ENCODE data around the gene SKAP2. TPM values are rescaled to one million over a fixed set of nuclear protein-coding genes. Genes with fewer than 3 reads are reported as not detected.

Gene SKAP2
- polyA plus RNA-seq, 1 of the 3 experiments (the other 2 are of a cell fraction): 0.69 TPM

DNA sequence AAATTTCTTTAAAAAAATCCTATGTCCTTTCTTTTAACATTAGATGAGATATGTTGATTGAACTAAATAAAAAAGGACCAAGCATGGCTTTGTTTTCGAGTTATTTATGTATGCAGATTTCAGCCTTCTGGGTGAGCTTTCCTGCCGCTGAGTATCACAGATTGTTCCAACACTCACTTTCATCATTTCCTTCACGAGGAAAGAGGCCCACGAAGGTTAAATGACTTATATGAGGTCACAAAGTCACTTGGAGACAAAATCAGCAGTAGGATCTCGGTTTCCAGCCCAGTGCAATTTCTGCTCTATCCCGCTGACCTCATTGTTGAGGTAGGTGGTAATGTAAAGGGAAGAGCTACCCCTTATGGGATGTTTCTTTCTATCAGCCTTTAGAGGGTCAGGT lies 226.8 kb downstream of the SKAP2 start:
- H3K4me1 ChIP-seq (ENCODE audit: control insufficient read depth in 1 of 2, insufficient read depth in 2 of 2, low read depth in 1 of 2, low read length in 1 of 2): no peaks in the 10 kb centered on the region
- H3K36me3 ChIP-seq (replicated peaks in 1 of 2; ENCODE audit: control insufficient read depth in 1 of 2, insufficient read depth in 2 of 2, low read length in 1 of 2): no peaks in the 10 kb centered on the region
- H3K4me3 ChIP-seq (ENCODE audit: low read depth in 2 of 2, low read length in 1 of 2): no peak overlapping the region
- H2AFZ ChIP-seq (ENCODE audit: low read depth): no peak overlapping the region
- no peak overlapping the region for H3K4me2 ChIP-seq
- DNase-seq: no peak
- H3K27me3 ChIP-seq (ENCODE audit: insufficient read depth): no peaks in the 10 kb centered on the region
- TF ChIP-seq TEAD4 (IDR thresholded peaks at IDR 0.05; ENCODE audit: borderline replicate concordance, insufficient read depth) (no peak), YY1 (IDR thresholded peaks at IDR 0.05; ENCODE audit: low read depth) (no peak), POLR2AphosphoS5 (IDR thresholded peaks at IDR 0.05; ENCODE audit: low read depth, low read length) (no peak)
- ChIA-PET CTCF (no interaction called here), POLR2A (no interaction called here)
- H3K9me3 ChIP-seq: no peaks in the 10 kb centered on the region
- H3K9me2 ChIP-seq: no peaks in the 10 kb centered on the region
- H3K27ac ChIP-seq (ENCODE audit: low read depth in 2 of 2, low read length in 1 of 2): no peak overlapping the region
- no peak overlapping the region for H3K9ac ChIP-seq
- WGBS (ENCODE audit: low lambda C conversion rate): 32% methylated on average over 6 of the region's 6 CpGs
- no peaks in the 10 kb centered on the region for H4K20me1 ChIP-seq (ENCODE audit: insufficient read depth)
- H3K79me2 ChIP-seq (ENCODE audit: insufficient read depth): no peaks in the 10 kb centered on the region
- no peaks in the 10 kb centered on the region for H3F3A ChIP-seq (replicated peaks; ENCODE audit: insufficient read depth)

DNA sequence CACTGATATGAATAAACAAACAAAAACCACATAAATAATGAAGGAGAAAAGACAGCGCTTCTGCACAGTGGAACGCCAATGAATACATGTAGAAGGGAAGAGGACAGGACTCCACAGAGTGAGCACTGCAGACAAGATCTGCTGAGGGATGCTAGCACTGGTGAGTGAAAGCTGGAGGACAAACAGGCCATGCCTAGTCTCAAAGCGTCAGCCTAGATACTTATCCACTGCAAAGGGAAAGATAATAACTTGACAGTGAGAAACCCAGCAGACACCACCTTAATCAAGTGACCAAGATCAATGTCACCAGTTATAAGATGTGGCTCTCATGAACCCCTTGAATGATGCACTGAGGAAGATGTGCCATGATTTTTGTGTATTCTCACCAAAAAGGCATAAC lies 227.6 kb downstream of the SKAP2 start:
- no peak overlapping the region for H2AFZ ChIP-seq (ENCODE audit: low read depth)
- H3K4me3 ChIP-seq (ENCODE audit: low read depth in 2 of 2, low read length in 1 of 2): no peak overlapping the region
- no peak overlapping the region for H3K9ac ChIP-seq
- no peaks in the 10 kb centered on the region for H3K9me3 ChIP-seq
- WGBS (ENCODE audit: low lambda C conversion rate): 48% methylated on average over 3 of the region's 3 CpGs
- ChIA-PET POLR2A (no interaction called here), CTCF (no interaction called here)
- no peak overlapping the region for H3K4me2 ChIP-seq
- H3F3A ChIP-seq (replicated peaks; ENCODE audit: insufficient read depth): no peaks in the 10 kb centered on the region
- no peak for DNase-seq
- H3K9me2 ChIP-seq: no peaks in the 10 kb centered on the region
- H4K20me1 ChIP-seq (ENCODE audit: insufficient read depth): no peaks in the 10 kb centered on the region
- no peak overlapping the region for H3K27ac ChIP-seq (ENCODE audit: low read depth in 2 of 2, low read length in 1 of 2)
- no peaks in the 10 kb centered on the region for H3K27me3 ChIP-seq (ENCODE audit: insufficient read depth)
- H3K4me1 ChIP-seq (ENCODE audit: control insufficient read depth in 1 of 2, insufficient read depth in 2 of 2, low read depth in 1 of 2, low read length in 1 of 2): no peaks in the 10 kb centered on the region
- no peaks in the 10 kb centered on the region for H3K36me3 ChIP-seq (replicated peaks in 1 of 2; ENCODE audit: control insufficient read depth in 1 of 2, insufficient read depth in 2 of 2, low read length in 1 of 2)
- H3K79me2 ChIP-seq (ENCODE audit: insufficient read depth): no peaks in the 10 kb centered on the region
- TF ChIP-seq NFIC (IDR thresholded peaks at IDR 0.05; ENCODE audit: borderline replicate concordance) (no peak), SMC3 (IDR thresholded peaks at IDR 0.05; ENCODE audit: low read depth, low read length) (no peak)

DNA sequence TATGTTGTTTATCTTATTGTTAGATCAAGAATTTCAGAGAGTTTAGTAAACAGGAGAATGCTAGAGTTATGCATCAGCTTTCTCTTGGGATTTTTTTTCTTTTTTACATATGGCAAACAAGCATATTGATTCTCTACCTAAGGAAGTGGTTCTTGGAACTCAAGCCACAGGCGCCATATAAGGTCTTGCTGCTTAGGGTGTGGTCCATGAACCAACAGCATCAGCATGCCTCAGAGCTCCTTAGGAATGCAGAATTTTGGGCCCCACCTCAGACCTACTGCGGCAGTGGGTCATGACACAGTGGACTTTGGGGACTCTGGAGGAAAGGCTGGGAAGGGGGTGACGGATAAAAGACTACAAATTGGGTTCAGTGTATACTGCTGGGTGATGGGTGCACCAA lies 230.8 kb downstream of the SKAP2 start:
- no peak overlapping the region for H3K4me2 ChIP-seq
- H3K9me2 ChIP-seq: no peaks in the 10 kb centered on the region
- no peaks in the 10 kb centered on the region for H3K36me3 ChIP-seq (replicated peaks in 1 of 2; ENCODE audit: control insufficient read depth in 1 of 2, insufficient read depth in 2 of 2, low read length in 1 of 2)
- H4K20me1 ChIP-seq (ENCODE audit: insufficient read depth): no peaks in the 10 kb centered on the region
- H2AFZ ChIP-seq (ENCODE audit: low read depth): no peak overlapping the region
- ChIA-PET POLR2A (no interaction called here), CTCF (interaction anchor here (1.2 kb wide), 1 partner anchor 18 kb away, joined by 3 read pairs; no protein-coding TSS in a partner anchor)
- no peak for DNase-seq
- H3K79me2 ChIP-seq (ENCODE audit: insufficient read depth): no peaks in the 10 kb centered on the region
- WGBS (ENCODE audit: low lambda C conversion rate): 59% methylated on average over 3 of the region's 3 CpGs
- H3K9me3 ChIP-seq: no peaks in the 10 kb centered on the region
- no peaks in the 10 kb centered on the region for H3K27me3 ChIP-seq (ENCODE audit: insufficient read depth)
- no peak overlapping the region for H3K27ac ChIP-seq (ENCODE audit: low read depth in 2 of 2, low read length in 1 of 2)
- no peaks in the 10 kb centered on the region for H3K4me1 ChIP-seq (ENCODE audit: control insufficient read depth in 1 of 2, insufficient read depth in 2 of 2, low read depth in 1 of 2, low read length in 1 of 2)
- no peak overlapping the region for H3K9ac ChIP-seq
- H3F3A ChIP-seq (replicated peaks; ENCODE audit: insufficient read depth): no peaks in the 10 kb centered on the region
- H3K4me3 ChIP-seq (ENCODE audit: low read depth in 2 of 2, low read length in 1 of 2): no peak overlapping the region
- no peak for TF ChIP-seq RXRA (IDR thresholded peaks at IDR 0.05; ENCODE audit: borderline replicate concordance, low read depth)
- TF ChIP-seq, protein P1, sequence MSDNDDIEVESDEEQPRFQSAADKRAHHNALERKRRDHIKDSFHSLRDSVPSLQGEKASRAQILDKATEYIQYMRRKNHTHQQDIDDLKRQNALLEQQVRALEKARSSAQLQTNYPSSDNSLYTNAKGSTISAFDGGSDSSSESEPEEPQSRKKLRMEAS (IDR thresholded peaks at IDR 0.05; ENCODE audit: low read depth): no peak
- TF ChIP-seq YY1 (IDR thresholded peaks at IDR 0.05; ENCODE audit: low read depth): no peak
- no peak for TF ChIP-seq CHD2 (IDR thresholded peaks at IDR 0.05; ENCODE audit: low read length, partially characterized antibody)
- TF ChIP-seq EP300 (IDR thresholded peaks at IDR 0.05; ENCODE audit: borderline replicate concordance in 1 of 2, low read depth in 1 of 2, low read length in 1 of 2): no peak
- no peak for TF ChIP-seq TEAD4 (IDR thresholded peaks at IDR 0.05; ENCODE audit: borderline replicate concordance, insufficient read depth)
- TF ChIP-seq GABPA (IDR thresholded peaks at IDR 0.05; ENCODE audit: low read depth): no peak
- TF ChIP-seq, protein P2, sequence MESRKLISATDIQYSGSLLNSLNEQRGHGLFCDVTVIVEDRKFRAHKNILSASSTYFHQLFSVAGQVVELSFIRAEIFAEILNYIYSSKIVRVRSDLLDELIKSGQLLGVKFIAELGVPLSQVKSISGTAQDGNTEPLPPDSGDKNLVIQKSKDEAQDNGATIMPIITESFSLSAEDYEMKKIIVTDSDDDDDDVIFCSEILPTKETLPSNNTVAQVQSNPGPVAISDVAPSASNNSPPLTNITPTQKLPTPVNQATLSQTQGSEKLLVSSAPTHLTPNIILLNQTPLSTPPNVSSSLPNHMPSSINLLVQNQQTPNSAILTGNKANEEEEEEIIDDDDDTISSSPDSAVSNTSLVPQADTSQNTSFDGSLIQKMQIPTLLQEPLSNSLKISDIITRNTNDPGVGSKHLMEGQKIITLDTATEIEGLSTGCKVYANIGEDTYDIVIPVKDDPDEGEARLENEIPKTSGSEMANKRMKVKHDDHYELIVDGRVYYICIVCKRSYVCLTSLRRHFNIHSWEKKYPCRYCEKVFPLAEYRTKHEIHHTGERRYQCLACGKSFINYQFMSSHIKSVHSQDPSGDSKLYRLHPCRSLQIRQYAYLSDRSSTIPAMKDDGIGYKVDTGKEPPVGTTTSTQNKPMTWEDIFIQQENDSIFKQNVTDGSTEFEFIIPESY (IDR thresholded peaks at IDR 0.05; ENCODE audit: borderline replicate concordance, low read depth): no peak
- TF ChIP-seq SMC3 (IDR thresholded peaks at IDR 0.05; ENCODE audit: low read depth, low read length): no peak
- TF ChIP-seq RAD21 (IDR thresholded peaks at IDR 0.05; ENCODE audit: low read length): no peak
- no peak for TF ChIP-seq RFX5 (IDR thresholded peaks at IDR 0.05; ENCODE audit: low read length)
- TF ChIP-seq, protein P3, sequence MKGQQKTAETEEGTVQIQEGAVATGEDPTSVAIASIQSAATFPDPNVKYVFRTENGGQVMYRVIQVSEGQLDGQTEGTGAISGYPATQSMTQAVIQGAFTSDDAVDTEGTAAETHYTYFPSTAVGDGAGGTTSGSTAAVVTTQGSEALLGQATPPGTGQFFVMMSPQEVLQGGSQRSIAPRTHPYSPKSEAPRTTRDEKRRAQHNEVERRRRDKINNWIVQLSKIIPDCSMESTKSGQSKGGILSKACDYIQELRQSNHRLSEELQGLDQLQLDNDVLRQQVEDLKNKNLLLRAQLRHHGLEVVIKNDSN (IDR thresholded peaks at IDR 0.05; ENCODE audit: borderline replicate concordance, low read depth): no peak
- no peak for TF ChIP-seq EZH2phosphoT487 (IDR thresholded peaks at IDR 0.05; ENCODE audit: borderline replicate concordance, low read depth)
- TF ChIP-seq, protein P4, sequence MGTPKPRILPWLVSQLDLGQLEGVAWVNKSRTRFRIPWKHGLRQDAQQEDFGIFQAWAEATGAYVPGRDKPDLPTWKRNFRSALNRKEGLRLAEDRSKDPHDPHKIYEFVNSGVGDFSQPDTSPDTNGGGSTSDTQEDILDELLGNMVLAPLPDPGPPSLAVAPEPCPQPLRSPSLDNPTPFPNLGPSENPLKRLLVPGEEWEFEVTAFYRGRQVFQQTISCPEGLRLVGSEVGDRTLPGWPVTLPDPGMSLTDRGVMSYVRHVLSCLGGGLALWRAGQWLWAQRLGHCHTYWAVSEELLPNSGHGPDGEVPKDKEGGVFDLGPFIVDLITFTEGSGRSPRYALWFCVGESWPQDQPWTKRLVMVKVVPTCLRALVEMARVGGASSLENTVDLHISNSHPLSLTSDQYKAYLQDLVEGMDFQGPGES (IDR thresholded peaks at IDR 0.05; ENCODE audit: low read depth, low read length): no peak
- TF ChIP-seq ELF1 (IDR thresholded peaks at IDR 0.05): no peak
- TF ChIP-seq NFIC (IDR thresholded peaks at IDR 0.05; ENCODE audit: borderline replicate concordance): no peak
- TF ChIP-seq MEF2A (IDR thresholded peaks at IDR 0.05; ENCODE audit: borderline replicate concordance, low read depth): no peak
